HCT116 (cell line): ENCODE measurements around the gene CMC4. TPM values are rescaled to one million over a fixed set of nuclear protein-coding genes. Genes with fewer than 3 reads are reported as not detected.

Source experiments
- ATAC-seq: fragments of 200-7000 bp; cut with Tn5 transposase; 2 replicates; pipeline ENCODE4 v1.9.1; 2020; ENCODE audit warnings: mild to moderate bottlenecking, moderate library complexity
- BruUV-seq: library from RNA; stranded (reverse); fragments of 400-500 nt; replicated peaks from 2 replicates; lab custom pipeline; 2021; lab: Mats Ljungman, UMichigan
- CTCF ChIA-PET: fragments of 300-600 bp; sonication (Branson Sonifier 250); formaldehyde crosslinking; loops from one replicate; lab custom pipeline; 2021; ENCODE audit warnings: antibody characterized with exemption; lab: Charles Lee
- POLR2A ChIA-PET: fragments of 300-600, 350-600 bp; sonication (Branson Sonifier 250); formaldehyde crosslinking; loops from one replicate; lab custom pipeline; 2021; ENCODE audit warnings: antibody characterized with exemption; lab: Charles Lee
- RAD21 ChIA-PET, 2 experiments: fragments of 300-600 bp; sonication (Branson Sonifier 250); formaldehyde crosslinking; loops; one replicate each; lab custom pipeline; 2023; ENCODE audit warnings: low total read pairs in 2 of 2; ENCODE audit not compliant: uncharacterized antibody in 2 of 2, unreplicated experiment in 2 of 2, low non-redundant PET in 1 of 2; lab: Charles Lee
- DNase-seq: peaks from one replicate; pipeline ENCODE4 v3.0.0-alpha.2; 2010; ENCODE audit warnings: low read depth, low spot score
- H2AFZ ChIP-seq: fragments of 200-600 bp; shearing (Covaris generic), sonication (generic); 2 replicates; pipeline ENCODE4 v1.6.1; 2017; ENCODE audit warnings: low read depth, mixed run types, mixed read lengths, antibody characterized with exemption, low read length; ENCODE audit not compliant: poor library complexity, severe bottlenecking
- H3K27ac ChIP-seq: 2 replicates; pipeline ENCODE4 v1.5.1; 2012; ENCODE audit warnings: low read depth, low read length
- H3K27me3 ChIP-seq: fragments of 200-600 bp; sonication (generic); 2 replicates; pipeline ENCODE4 v1.6.1; 2016; ENCODE audit warnings: mixed run types, low read length, mixed read lengths; ENCODE audit not compliant: insufficient read depth
- H3K36me3 ChIP-seq, 2 experiments: fragments of 200-500 bp in 1 of 2; fragments of 200-600 bp in 1 of 2; sonication (Bioruptor generic) in 1 of 2; sonication (generic) in 1 of 2; 2 replicates each; pipeline versions ENCODE4 v1.5.1 to v1.6.1; 2014 to 2016; ENCODE audit warnings: low read length in 2 of 2, inconsistent platforms in 1 of 2, mixed read lengths in 1 of 2, mixed run types in 1 of 2; ENCODE audit not compliant: insufficient read depth in 2 of 2, control insufficient read depth in 1 of 2
- H3K4me1 ChIP-seq, 2 experiments: fragments of 200-600 bp in 1 of 2; sonication (generic) in 1 of 2; 2 replicates each; pipeline versions ENCODE4 v1.5.1 to v1.6.1; 2012 to 2017; ENCODE audit warnings: low read length in 2 of 2, inconsistent platforms in 1 of 2, mild to moderate bottlenecking in 1 of 2, mixed read lengths in 1 of 2, mixed run types in 1 of 2, moderate library complexity in 1 of 2; ENCODE audit not compliant: insufficient read depth in 2 of 2, control insufficient read depth in 1 of 2
- H3K4me2 ChIP-seq: fragments of 200-600 bp; sonication (generic); 2 replicates; pipeline ENCODE4 v1.6.1; 2017; ENCODE audit warnings: mixed run types, low read length, mixed read lengths
- H3K4me3 ChIP-seq, 2 experiments: fragments of 200-600 bp in 1 of 2; sonication (generic) in 1 of 2; replicated peaks in 1 of 2; 2 replicates each; pipeline ENCODE4 v1.5.1; 2011 to 2016; ENCODE audit warnings: low read length in 2 of 2, control low read depth in 1 of 2, low read depth in 1 of 2, mild to moderate bottlenecking in 1 of 2, mixed read lengths in 1 of 2, mixed run types in 1 of 2
- H3K79me2 ChIP-seq: fragments of 200-600 bp; sonication (generic); 2 replicates; pipeline ENCODE4 v1.6.1; 2017; ENCODE audit warnings: mild to moderate bottlenecking, mixed run types, low read length, moderate library complexity, mixed read lengths; ENCODE audit not compliant: insufficient read depth
- H3K9ac ChIP-seq: fragments of 200-600 bp; sonication (generic); 2 replicates; pipeline ENCODE4 v1.6.1; 2016; ENCODE audit warnings: low read length, mixed read lengths
- H3K9me2 ChIP-seq: fragments of 200-600 bp; sonication (generic), shearing (Covaris generic); 2 replicates; pipeline ENCODE4 v1.6.1; 2017; ENCODE audit warnings: mixed run types, mild to moderate bottlenecking, moderate library complexity; ENCODE audit not compliant: insufficient read depth
- H3K9me3 ChIP-seq, 2 experiments: fragments of 200-500 bp in 1 of 2; fragments of 200-600 bp in 1 of 2; sonication (Bioruptor generic) in 1 of 2; sonication (generic) in 1 of 2; 2 replicates each; pipeline ENCODE4 v1.6.1; 2014 to 2017; ENCODE audit warnings: low read length in 2 of 2, mixed read lengths in 2 of 2, inconsistent platforms in 1 of 2, low read depth in 1 of 2, mild to moderate bottlenecking in 1 of 2, mixed run types in 1 of 2, moderate library complexity in 1 of 2; ENCODE audit not compliant: control insufficient read depth in 1 of 2, insufficient read depth in 1 of 2
- H4K20me1 ChIP-seq: fragments of 200-600 bp; sonication (generic), shearing (Covaris generic); 2 replicates; pipeline ENCODE4 v1.6.1; 2017; ENCODE audit warnings: mixed run types, mild to moderate bottlenecking, moderate library complexity; ENCODE audit not compliant: insufficient read depth
- ATF3 ChIP-seq: IDR thresholded peaks from 2 replicates; pipeline ENCODE4 v1.6.1; 2012
- CTCF ChIP-seq, 3 experiments: fragments of 200-600 bp in 1 of 3; sonication (generic) in 1 of 3; IDR thresholded peaks in 2 of 3; conservative IDR thresholded peaks in 1 of 3; 2 replicates each; pipeline ENCODE4 v1.5.1; 2012 to 2017; ENCODE audit warnings: low read depth in 2 of 3, low read length in 2 of 3, antibody characterized with exemption in 1 of 3, borderline replicate concordance in 1 of 3, control low read depth in 1 of 3, mild to moderate bottlenecking in 1 of 3, mixed read lengths in 1 of 3, mixed run types in 1 of 3, moderate library complexity in 1 of 3; ENCODE audit not compliant: insufficient read depth in 1 of 3
- EGR1 ChIP-seq: IDR thresholded peaks from 2 replicates; pipeline ENCODE4 v1.6.1; 2012; ENCODE audit warnings: low read depth
- ELF1 ChIP-seq: IDR thresholded peaks from 2 replicates; pipeline ENCODE4 v1.6.1; 2012; ENCODE audit warnings: low read depth, borderline replicate concordance
- EZH2 ChIP-seq: fragments of 200-600 bp; sonication (generic); IDR thresholded peaks from 2 replicates; pipeline ENCODE4 v1.6.1; 2017; ENCODE audit warnings: antibody characterized with exemption, mixed run types
- JUND ChIP-seq: IDR thresholded peaks from 2 replicates; pipeline ENCODE4 v1.6.1; 2012
- POLR2A ChIP-seq: IDR thresholded peaks from 2 replicates; pipeline ENCODE4 v1.7.0; 2011; ENCODE audit warnings: borderline replicate concordance; ENCODE audit not compliant: insufficient read depth, insufficient read length; ENCODE audit errors: extremely low read depth
- SIN3A ChIP-seq: IDR thresholded peaks from 2 replicates; pipeline ENCODE4 v1.6.1; 2012; ENCODE audit warnings: low read depth
- SP1 ChIP-seq: IDR thresholded peaks from 2 replicates; pipeline ENCODE4 v1.6.1; 2012; ENCODE audit warnings: low read depth
- SRF ChIP-seq: IDR thresholded peaks from 2 replicates; pipeline ENCODE4 v1.6.1; 2012; ENCODE audit warnings: low read depth
- ZBTB33 ChIP-seq: IDR thresholded peaks from 2 replicates; pipeline ENCODE4 v1.6.1; 2011; ENCODE audit warnings: mild to moderate bottlenecking, low read length, moderate library complexity; ENCODE audit not compliant: insufficient replicate concordance; ENCODE audit errors: extremely low read depth
- ZFX ChIP-seq: fragments of 450-650 bp; IDR thresholded peaks from 2 replicates; pipeline ENCODE4 v1.6.1; 2017
- intact Hi-C: fragments of 100-400 bp; cut with micrococcal nuclease; formaldehyde crosslinking; loops from 2 replicates; pipeline ENCODE4 v1.10.0; 2022
- total RNA-seq: library from RNA; stranded (reverse); gene quantifications from one replicate; pipeline ENCODE4 v1.2.1, GENCODE V29; 2021; ENCODE audit not compliant: unreplicated experiment

The CMC4 gene
- total RNA-seq, 1 experiment from 2014 or later = 5.3 TPM

- no peaks in the 10 kb centered on the region for H3K27me3 ChIP-seq
- H3K36me3 ChIP-seq = no peaks in the 10 kb centered on the region
- DNase-seq (no peak), ATAC-seq (no peak)
- no peak overlapping the region for H3K4me3 ChIP-seq
- TF ChIP-seq EGR1 (no peak), POLR2A (no peak), ZBTB33 (no peak), ATF3 (no peak), ELF1 (no peak), CTCF (IDR thresholded peaks at IDR 0.05 in 2 of 3, conservative IDR thresholded peaks at IDR 0.05 in 1 of 3; ENCODE audit: borderline replicate concordance in 1 of 3, insufficient read depth in 1 of 3, low read depth in 2 of 3, low read length in 2 of 3) (no peak), ZFX (no peak), JUND (no peak), SIN3A (no peak), SRF (no peak), SP1 (no peak), EZH2 (no peak)
- POLR2A ChIA-PET = no interaction called here
- H3K9me2 ChIP-seq = no peaks in the 10 kb centered on the region
- RAD21 ChIA-PET = no interaction called here
- no peak overlapping the region for H3K4me2 ChIP-seq
- H3K27ac ChIP-seq = no peak overlapping the region
- H4K20me1 ChIP-seq = no peaks in the 10 kb centered on the region
- intact Hi-C loops = no loop called here
- H2AFZ ChIP-seq = no peak overlapping the region
- H3K9ac ChIP-seq = no peak overlapping the region
- H3K79me2 ChIP-seq = peaks cover 4% of the 10 kb centered on the region; the same call in 1 of the 2 replicates
- CTCF ChIA-PET = no interaction called here
- H3K9me3 ChIP-seq = no peaks in the 10 kb centered on the region
- BruUV-seq = no TSS peak
- peaks cover 8 to 19% of the 10 kb centered on the region in 2 experiments for H3K4me1 ChIP-seq
Observed at GRCh38 chrX:155023907-155024833, 46.8 kb downstream of the CMC4 start.
